Dermis microvascular lymphatic vessel endothelial cell (primary cell): ENCODE data around the gene GREM1. TPM values are rescaled to one million over a fixed set of nuclear protein-coding genes. Genes with fewer than 3 reads are reported as not detected.

Experiments
- DNase-seq, 2 donors: peaks; one replicate each; pipeline versions ENCODE4 v3.0.0 to v3.0.0-alpha.2; 2010; ENCODE audit warnings: low read depth in 2 of 2
- total RNA-seq: library from RNA; depleted of rRNA; stranded (reverse); fragments of >200 nt; gene quantifications from 2 replicates; pipeline ENCODE4 v1.2.1, GENCODE V29; 2014

Gene GREM1
- total RNA-seq: under 0.01 and 0.13 TPM in 2 replicates

DNA sequence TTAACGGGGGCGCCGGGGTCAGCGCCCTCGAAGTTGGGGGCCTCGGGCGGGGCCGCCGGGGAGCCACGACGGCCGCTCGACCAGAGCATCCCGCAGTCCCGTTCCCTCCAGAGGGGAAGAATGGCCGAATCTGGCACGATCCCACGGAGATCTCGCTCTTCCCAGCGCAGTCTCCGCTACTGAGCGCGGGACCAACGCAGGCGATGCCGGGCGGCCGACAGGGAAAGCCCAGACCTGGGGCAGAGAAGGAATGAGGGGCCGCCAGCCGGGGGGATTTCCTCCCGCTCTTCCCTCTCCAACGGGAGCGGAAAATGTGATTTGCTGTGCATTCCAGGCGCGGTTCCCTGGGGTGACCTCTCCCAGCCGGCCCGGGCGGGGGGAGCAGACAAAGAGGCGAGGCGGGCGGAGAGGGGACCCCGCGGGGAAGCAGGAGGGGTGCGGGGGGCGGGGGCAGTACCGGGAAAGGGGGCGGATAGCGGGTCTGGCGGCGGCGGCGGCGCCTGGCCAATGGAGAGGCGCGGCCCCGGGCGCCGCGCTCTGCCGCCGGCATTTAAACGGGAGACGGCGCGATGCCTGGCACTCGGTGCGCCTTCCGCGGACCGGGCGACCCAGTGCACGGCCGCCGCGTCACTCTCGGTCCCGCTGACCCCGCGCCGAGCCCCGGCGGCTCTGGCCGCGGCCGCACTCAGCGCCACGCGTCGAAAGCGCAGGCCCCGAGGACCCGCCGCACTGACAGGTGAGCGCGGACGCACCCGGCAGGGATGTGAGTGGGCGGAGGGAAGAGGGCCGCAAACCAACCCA lies at the start of gene GREM1:
Gene GREM1, plus strand, starts transcription at position 579 of the 801 bp plus-strand sequence. CDS start 12,687 bp downstream, outside the sequence.
- DNase-seq: peak in 1 of 2 donors; percentile 30

GRCh38 chr15:32668942-32669341 lies 48.9 kb upstream of the GREM1 start:
- no peak for DNase-seq

DNA sequence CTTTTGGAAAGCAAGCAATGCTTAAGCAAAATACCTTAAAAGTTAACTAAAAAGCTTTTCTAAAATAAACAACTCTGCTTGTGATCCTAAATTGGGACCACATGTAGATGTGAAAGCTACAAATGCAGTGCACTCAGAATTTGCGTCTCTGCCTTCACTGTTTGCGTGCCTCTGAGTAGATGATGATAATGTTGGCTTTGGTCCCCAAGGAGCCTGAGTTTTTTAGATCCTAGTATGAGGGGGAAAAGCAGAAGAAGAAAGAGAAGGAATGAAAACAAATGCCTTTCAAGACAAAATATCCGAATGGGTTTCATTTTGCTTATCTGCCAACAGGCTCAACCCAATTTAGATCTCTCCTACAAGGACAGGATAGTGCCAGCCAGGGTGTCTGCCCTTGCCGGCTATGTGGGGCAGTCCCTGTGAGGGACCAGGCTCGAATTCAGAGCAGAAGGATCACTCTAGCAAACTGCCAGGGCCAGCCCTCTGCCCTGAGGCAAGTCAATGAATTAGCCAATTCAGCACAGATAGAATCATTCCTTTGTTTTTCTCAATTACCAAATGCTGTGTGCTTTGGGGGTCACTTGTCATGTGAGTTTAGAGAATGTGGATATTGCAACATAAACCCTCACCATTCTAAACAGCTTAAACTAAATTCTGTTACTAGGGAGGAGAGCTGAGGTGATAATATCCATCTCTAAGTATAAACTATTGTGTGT lies 47.8 kb upstream of the GREM1 start:
- no peak for DNase-seq

- DNase-seq: no peak
Observed at GRCh38 chr15:32670623-32671022, 47.2 kb upstream of the GREM1 start.

GRCh38 chr15:32671339-32672325 lies 46.2 kb upstream of the GREM1 start:
- no peak for DNase-seq

DNA sequence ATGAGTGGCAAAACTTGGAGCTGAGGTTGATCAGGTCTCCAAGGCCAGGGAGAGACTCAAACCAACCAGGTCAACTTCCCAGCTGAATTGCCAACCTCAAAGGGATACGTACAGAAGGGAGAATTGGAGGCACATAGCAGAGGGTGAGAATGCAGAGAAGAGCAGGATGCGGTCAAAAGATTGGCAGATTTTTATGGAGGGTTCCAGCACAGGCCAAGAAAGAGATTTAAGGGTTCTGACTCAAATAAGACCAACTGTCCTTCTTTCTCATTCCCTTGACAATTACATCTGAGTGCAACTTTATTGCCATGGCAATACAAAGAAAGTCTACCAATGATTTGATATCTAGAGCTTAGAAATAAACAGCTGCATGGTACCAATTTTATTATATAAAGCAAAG lies 43.1 kb upstream of the GREM1 start:
- DNase-seq: no peak

- no peak for DNase-seq
Observed at GRCh38 chr15:32675466-32675865, 42.3 kb upstream of the GREM1 start.

DNA sequence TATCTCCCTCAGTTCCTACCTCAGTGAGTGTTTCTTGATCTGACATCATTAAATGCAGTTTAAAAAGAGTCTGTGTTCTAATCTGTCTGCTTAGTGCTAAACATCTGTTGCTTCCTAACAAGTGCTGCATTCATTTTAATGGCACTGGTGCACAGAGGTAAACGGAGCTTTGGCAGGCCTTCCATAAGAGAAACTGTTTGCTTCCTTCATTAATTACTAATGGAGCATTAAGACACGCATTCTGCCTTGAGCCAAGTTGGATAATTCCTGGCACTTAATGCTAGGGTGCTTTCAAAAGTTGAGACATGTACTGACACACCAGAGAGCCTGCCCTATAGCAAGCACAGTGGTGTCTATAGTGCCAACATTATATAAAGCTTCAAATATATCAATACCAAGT lies 41.6 kb upstream of the GREM1 start:
- DNase-seq: no peak

DNA sequence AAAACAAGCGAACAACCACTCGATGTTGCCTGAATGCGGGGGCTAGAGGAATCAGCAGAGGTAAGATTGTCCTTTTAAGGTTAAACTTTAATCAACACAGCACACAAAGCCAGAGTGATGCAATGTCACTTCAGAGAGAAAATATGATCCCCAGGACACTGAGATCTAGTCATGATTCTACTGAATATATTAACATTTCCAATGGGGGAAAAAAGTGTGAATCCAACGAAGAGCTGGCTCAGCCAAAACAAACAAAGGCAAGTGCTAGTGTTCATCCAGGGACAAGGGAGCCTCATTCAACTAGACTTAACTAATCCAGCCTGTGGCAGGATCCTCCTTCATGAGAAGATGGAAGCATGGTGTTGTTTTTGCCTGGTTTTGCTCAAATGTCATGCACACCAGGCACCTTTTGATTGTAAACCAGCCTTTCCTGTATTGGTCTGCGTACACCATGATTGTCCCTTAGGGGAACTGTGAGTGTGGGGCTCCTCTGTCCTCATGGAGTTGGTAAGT lies 40.5 kb upstream of the GREM1 start:
- DNase-seq: peak in 1 of 2 donors; percentile 15

GRCh38 chr15:32679298-32679690 lies 38.5 kb upstream of the GREM1 start:
- DNase-seq: no peak

DNA sequence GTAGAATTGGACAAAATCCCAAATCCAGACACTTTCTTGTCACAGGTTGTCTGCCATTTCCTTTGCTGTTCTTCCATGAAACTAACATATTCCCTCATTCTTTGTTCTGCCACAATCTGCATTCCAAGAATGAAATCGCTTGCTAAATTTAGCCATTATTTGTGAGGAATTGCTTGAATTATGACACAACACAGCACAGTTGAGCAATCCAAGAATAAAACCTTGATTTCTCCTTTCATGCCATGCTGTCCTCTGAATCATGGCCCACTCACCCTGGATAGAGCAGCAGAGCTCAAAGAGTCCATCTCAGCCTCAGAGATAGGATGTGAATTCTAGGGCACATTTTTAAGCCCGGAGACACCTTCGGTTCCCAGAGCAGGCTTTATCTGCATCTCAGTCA lies 35.2 kb upstream of the GREM1 start:
- no peak for DNase-seq

DNA sequence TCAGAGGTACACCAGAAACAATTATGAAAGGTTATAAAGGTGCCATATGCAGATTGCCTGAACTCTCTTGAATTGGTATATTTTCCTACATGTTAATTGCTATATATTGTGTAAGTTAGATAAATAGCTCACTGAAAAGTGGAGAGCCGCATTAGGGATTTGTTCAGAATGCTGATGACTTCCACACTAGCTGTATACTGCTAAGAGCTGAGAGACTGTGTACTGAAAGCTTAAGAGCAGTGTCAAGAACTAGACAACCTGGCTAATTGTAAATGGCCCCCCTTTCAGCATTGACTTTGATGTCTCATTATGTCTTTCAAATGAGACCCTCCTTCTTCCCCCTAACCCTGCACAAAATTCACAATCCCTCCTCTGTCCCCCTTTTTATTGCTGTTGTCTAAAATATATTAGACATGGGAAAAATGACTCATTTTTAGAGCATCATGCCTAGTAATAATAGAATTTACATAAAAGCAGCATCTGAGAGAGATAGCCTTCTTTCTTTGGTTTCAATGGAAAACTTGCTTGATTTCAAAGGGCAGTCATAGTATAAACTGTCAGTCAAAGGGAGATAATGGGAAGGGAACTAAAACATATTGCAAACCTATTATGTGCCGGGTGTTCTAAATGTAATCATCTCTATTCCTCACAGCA lies 34.7 kb upstream of the GREM1 start:
- no peak for DNase-seq

GRCh38 chr15:32683906-32684584 lies 33.8 kb upstream of the GREM1 start:
- DNase-seq: peak in 1 of 2 donors; percentile 69

DNA sequence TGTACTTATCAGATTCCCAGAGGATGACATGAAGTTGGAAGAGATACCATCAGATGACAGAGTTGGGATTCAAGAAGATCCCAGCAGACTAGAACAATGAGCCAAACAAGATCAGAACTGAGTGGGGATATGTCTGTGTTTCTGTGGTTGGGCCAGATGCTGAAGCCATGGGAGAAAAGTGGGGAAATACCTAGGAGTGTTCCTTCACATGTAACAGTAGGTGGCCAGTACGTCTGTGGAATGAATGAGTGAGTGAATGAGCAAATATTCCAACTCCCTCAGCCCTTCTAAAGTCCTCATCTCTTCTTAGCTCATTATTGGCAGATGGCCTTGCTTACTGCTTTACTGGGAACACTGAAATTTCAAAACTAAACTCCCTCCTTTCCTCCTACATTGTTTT lies 32.2 kb upstream of the GREM1 start:
- peak in 1 of 2 donors; percentile 2 for DNase-seq

DNA sequence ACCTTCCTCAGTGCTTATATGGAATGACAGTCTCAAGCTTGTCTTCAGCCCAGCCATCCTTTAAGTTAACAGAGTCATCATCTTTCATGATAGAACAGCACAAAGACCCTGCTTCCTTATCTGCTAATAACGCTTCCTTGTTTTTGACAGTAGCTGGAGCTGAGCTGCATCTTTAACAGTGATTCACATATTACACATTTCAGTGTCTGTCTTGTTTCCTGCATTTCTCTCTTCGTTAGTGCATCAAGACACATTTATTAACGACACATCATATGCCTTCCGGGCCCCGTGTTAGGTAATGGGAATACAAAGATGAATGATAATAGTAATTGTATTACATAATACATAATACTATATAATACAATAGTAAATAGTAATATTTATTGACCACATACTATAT lies 30.2 kb upstream of the GREM1 start:
- peak in 1 of 2 donors; percentile 43 for DNase-seq

DNA sequence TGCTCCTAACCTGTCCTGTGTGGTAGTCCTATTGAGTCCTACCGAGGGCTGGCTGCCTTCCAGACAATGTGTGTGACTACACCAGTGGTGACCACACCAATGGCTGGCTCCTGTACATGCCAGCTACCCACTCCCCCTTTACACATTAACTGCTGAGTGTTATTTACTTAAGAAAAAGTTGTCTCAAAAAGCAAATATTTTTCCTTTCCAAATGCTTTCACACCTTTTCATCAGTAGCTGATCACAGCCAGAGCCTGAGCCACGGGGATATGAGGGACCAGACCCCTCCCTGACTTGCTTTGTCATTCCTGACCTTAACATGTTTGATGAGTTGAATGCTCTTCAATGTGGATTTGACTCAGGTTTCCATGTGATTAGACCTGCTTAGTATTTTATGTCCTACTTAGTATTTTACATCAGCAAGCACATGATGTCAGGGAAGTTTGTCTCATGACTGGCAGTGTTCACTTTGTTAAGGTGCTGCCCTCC lies 29.6 kb upstream of the GREM1 start:
- peak in 1 of 2 donors; percentile 53 for DNase-seq

GRCh38 chr15:32690941-32691688 lies 26.7 kb upstream of the GREM1 start:
- no peak for DNase-seq

GRCh38 chr15:32691689-32692038 lies 26.1 kb upstream of the GREM1 start:
- DNase-seq: no peak

- no peak for DNase-seq
Observed at GRCh38 chr15:32692286-32692685, 25.5 kb upstream of the GREM1 start.
